H9 (cell line): ENCODE results near the gene TMEFF2. TPM values are rescaled to one million over a fixed set of nuclear protein-coding genes. Genes with fewer than 3 reads are reported as not detected.

Source experiments
- DNase-seq: peaks from one replicate; pipeline ENCODE4 v3.0.0-alpha.2; 2017
- H2AFZ ChIP-seq: one replicate; pipeline ENCODE4 v1.6.1; 2013; ENCODE audit warnings: mild to moderate bottlenecking, low read length, control low read depth, moderate library complexity
- H2AK5ac ChIP-seq: 2 replicates; pipeline ENCODE4 v1.6.1; 2013; ENCODE audit warnings: low read length, control low read depth, mixed read lengths; ENCODE audit not compliant: insufficient read length
- H2BK120ac ChIP-seq: one replicate; pipeline ENCODE4 v1.6.1; 2013; ENCODE audit warnings: low read depth, mild to moderate bottlenecking, low read length, control low read depth, inconsistent platforms; ENCODE audit not compliant: poor library complexity, severe bottlenecking
- H2BK12ac ChIP-seq: 2 replicates; pipeline ENCODE4 v1.6.1; 2013; ENCODE audit warnings: low read length, control low read depth, mixed read lengths, low read depth; ENCODE audit not compliant: insufficient read length
- H2BK15ac ChIP-seq: 2 replicates; pipeline ENCODE4 v1.6.1; 2013; ENCODE audit warnings: low read depth, low read length, control low read depth
- H2BK20ac ChIP-seq: one replicate; pipeline ENCODE4 v1.6.1; 2013; ENCODE audit warnings: low read depth, mild to moderate bottlenecking, low read length, control low read depth, inconsistent platforms; ENCODE audit not compliant: poor library complexity, severe bottlenecking
- H2BK5ac ChIP-seq: 2 replicates; pipeline ENCODE4 v1.6.1; 2013; ENCODE audit warnings: low read length, control low read depth, mixed read lengths; ENCODE audit not compliant: insufficient read length
- H3K14ac ChIP-seq: 2 replicates; pipeline ENCODE4 v1.6.1; 2013; ENCODE audit warnings: low read length, control low read depth; ENCODE audit not compliant: insufficient read depth
- H3K18ac ChIP-seq: 2 replicates; pipeline ENCODE4 v1.6.1; 2013; ENCODE audit warnings: low read depth, mild to moderate bottlenecking, mixed read lengths, low read length, control low read depth; ENCODE audit not compliant: insufficient read length
- H3K23ac ChIP-seq: 2 replicates; pipeline ENCODE4 v1.6.1; 2013; ENCODE audit warnings: low read length, control low read depth, mixed read lengths, low read depth; ENCODE audit not compliant: insufficient read length
- H3K23me2 ChIP-seq: 2 replicates; pipeline ENCODE4 v1.6.1; 2013; ENCODE audit warnings: low read depth, mild to moderate bottlenecking, mixed read lengths, low read length, control low read depth; ENCODE audit not compliant: insufficient read length, poor library complexity, severe bottlenecking
- H3K27ac ChIP-seq: 2 replicates; pipeline ENCODE4 v1.5.1; 2013; ENCODE audit warnings: low read length, control low read depth, mixed read lengths, low read depth; ENCODE audit not compliant: insufficient read length
- H3K27me3 ChIP-seq: 2 replicates; pipeline ENCODE4 v1.6.1; 2013; ENCODE audit warnings: low read length, control low read depth, inconsistent platforms; ENCODE audit not compliant: insufficient read depth
- H3K4ac ChIP-seq: 2 replicates; pipeline ENCODE4 v1.6.1; 2013; ENCODE audit warnings: low read depth, mild to moderate bottlenecking, control low read depth, inconsistent platforms, low read length, moderate library complexity
- H3K4me1 ChIP-seq: 2 replicates; pipeline ENCODE4 v1.6.1; 2013; ENCODE audit warnings: low read length, control low read depth, inconsistent platforms; ENCODE audit not compliant: insufficient read depth
- H3K4me2 ChIP-seq: 2 replicates; pipeline ENCODE4 v1.6.1; 2013; ENCODE audit warnings: low read length, control low read depth, mixed read lengths; ENCODE audit not compliant: insufficient read length, insufficient read depth
- H3K56ac ChIP-seq: 2 replicates; pipeline ENCODE4 v1.6.1; 2013; ENCODE audit warnings: low read depth, mild to moderate bottlenecking, mixed read lengths, low read length, control low read depth; ENCODE audit not compliant: insufficient read length
- H3K79me1 ChIP-seq: 2 replicates; pipeline ENCODE4 v1.6.1; 2013; ENCODE audit warnings: low read depth, mild to moderate bottlenecking, moderate library complexity, low read length, control low read depth, inconsistent platforms; ENCODE audit not compliant: insufficient read depth, poor library complexity, severe bottlenecking
- H3K79me2 ChIP-seq: 2 replicates; pipeline ENCODE4 v1.6.1; 2013; ENCODE audit warnings: low read length, control low read depth, inconsistent platforms; ENCODE audit not compliant: insufficient read depth
- H3K9ac ChIP-seq: 2 replicates; pipeline ENCODE4 v1.6.1; 2013; ENCODE audit warnings: low read length, control low read depth, mixed read lengths; ENCODE audit not compliant: insufficient read length; ENCODE audit errors: extremely low read depth
- H3K9me3 ChIP-seq: one replicate; pipeline ENCODE4 v1.6.1; 2013; ENCODE audit warnings: low read depth, low read length, inconsistent platforms; ENCODE audit not compliant: control insufficient read depth
- H3T11ph ChIP-seq: one replicate; pipeline ENCODE4 v1.6.1; 2013; ENCODE audit warnings: mild to moderate bottlenecking, low read length, control low read depth, inconsistent platforms
- H4K20me1 ChIP-seq: one replicate; pipeline ENCODE4 v1.6.1; 2013; ENCODE audit not compliant: control insufficient read depth, insufficient read length, insufficient read depth
- H4K5ac ChIP-seq: 2 replicates; pipeline ENCODE4 v1.6.1; 2013; ENCODE audit warnings: low read depth, mild to moderate bottlenecking, mixed read lengths, low read length, control low read depth; ENCODE audit not compliant: insufficient read length
- H4K8ac ChIP-seq: replicated peaks from 2 replicates; pipeline ENCODE4 v1.6.1; 2013; ENCODE audit warnings: low read length, control low read depth, mixed read lengths, low read depth; ENCODE audit not compliant: insufficient read length
- H4K91ac ChIP-seq: 2 replicates; pipeline ENCODE4 v1.6.1; 2013; ENCODE audit warnings: low read depth, mild to moderate bottlenecking, moderate library complexity, mixed read lengths, low read length, control low read depth; ENCODE audit not compliant: insufficient read length
- H3K27ac Mint-ChIP-seq, 3 experiments: 2 replicates in 2 of 3; 3 replicates in 1 of 3; pipeline ENCODE4 v1.8.0; 2020 to 2021; ENCODE audit warnings: mixed read lengths in 3 of 3, mild to moderate bottlenecking in 1 of 3, moderate library complexity in 1 of 3
- H3K27me3 Mint-ChIP-seq: 2 replicates; pipeline ENCODE4 v1.8.0; 2021; ENCODE audit warnings: low read depth, mild to moderate bottlenecking, moderate library complexity, mixed read lengths
- H3K36me3 Mint-ChIP-seq, 3 experiments: 2 replicates in 2 of 3; 3 replicates in 1 of 3; pipeline ENCODE4 v1.8.0; 2020 to 2021; ENCODE audit warnings: low read depth in 3 of 3, mixed read lengths in 3 of 3; ENCODE audit not compliant: insufficient read depth in 1 of 3
- H3K4me1 Mint-ChIP-seq, 2 experiments: 2 replicates each; pipeline ENCODE4 v1.8.0; 2020; ENCODE audit warnings: mixed read lengths in 2 of 2
- H3K4me3 Mint-ChIP-seq, 2 experiments: 2 replicates in 1 of 2; 3 replicates in 1 of 2; pipeline ENCODE4 v1.8.0; 2020 to 2021; ENCODE audit warnings: mild to moderate bottlenecking in 2 of 2, mixed read lengths in 2 of 2, moderate library complexity in 1 of 2
- H3K9me3 Mint-ChIP-seq, 2 experiments: 2 replicates in 1 of 2; 3 replicates in 1 of 2; pipeline ENCODE4 v1.8.0; 2020; ENCODE audit warnings: mild to moderate bottlenecking in 2 of 2, mixed read lengths in 2 of 2, moderate library complexity in 1 of 2
- CTCF ChIP-seq: fragments of 200-600 bp; sonication (generic); conservative IDR thresholded peaks from 3 replicates; pipeline ENCODE4 v1.8.0; 2021; ENCODE audit warnings: antibody characterized with exemption, mild to moderate bottlenecking
- total RNA-seq: library from RNA; stranded (reverse); gene quantifications from 2 replicates; pipeline ENCODE4 v1.2.1, GENCODE V29; 2021

The TMEFF2 gene
- total RNA-seq, 1 experiment from 2014 or later: 0.39 TPM

- Histone ChIP-seq H4K20me1 (no peaks in the 10 kb centered on the region), H2BK15ac (no peak overlapping the region), H3K9ac (no peak overlapping the region), H3K23ac (no peak overlapping the region), H4K91ac (no peak overlapping the region), H2AFZ (no peak overlapping the region), H3K56ac (no peak overlapping the region), H2BK12ac (no peak overlapping the region), H2AK5ac (no peak overlapping the region), H3K4me2 (no peak overlapping the region), H2BK20ac (no peak overlapping the region), H3T11ph (no peak overlapping the region), H2BK5ac (no peak overlapping the region), H4K5ac (no peak overlapping the region), H3K9me3 (no peaks in the 10 kb centered on the region), H3K79me2 (no peaks in the 10 kb centered on the region), H3K4me1 (no peaks in the 10 kb centered on the region), H3K14ac (no peak overlapping the region), H3K79me1 (no peaks in the 10 kb centered on the region), H2BK120ac (no peak overlapping the region), H3K27me3 (no peaks in the 10 kb centered on the region), H3K23me2 (no peaks in the 10 kb centered on the region), H3K4ac (no peak overlapping the region), H3K27ac (no peak overlapping the region), H4K8ac (no peak overlapping the region), H3K18ac (no peak overlapping the region)
- H3K27ac Mint-ChIP-seq: no peak overlapping the region
- no peaks in the 10 kb centered on the region for H3K9me3 Mint-ChIP-seq
- H3K4me1 Mint-ChIP-seq: peaks cover 17 to 33% of the 10 kb centered on the region in 2 experiments
- no peak overlapping the region for H3K4me3 Mint-ChIP-seq
- no peaks in the 10 kb centered on the region for H3K27me3 Mint-ChIP-seq
- no peaks in the 10 kb centered on the region for H3K36me3 Mint-ChIP-seq
- TF ChIP-seq CTCF: no peak
- no peak for DNase-seq
These were observed 176.9 kb downstream of the TMEFF2 start for GRCh38 chr2:192017844-192018243.
